ENCODE measurements around the gene RNF152. TPM values are rescaled to one million over a fixed set of nuclear protein-coding genes. Genes with fewer than 3 reads are reported as not detected.

Gene RNF152
- total RNA-seq, result 2.3 and 4.3 TPM in 2 replicates

GRCh38 chr18:61892683-61893308 is at the start of gene RNF152:
Gene RNF152 (minus strand): TSS chr18:61893007. CDS start chr18:61816463, 76,544 bp downstream.

